GM19238 (cell line): Measurements from ENCODE around the gene PRELP.
"Not testable (repeated sequence)": the region's sequence is repeated elsewhere in the genome, so short reads cannot be mapped to it uniquely, and the experiment has no call there.

Experiments
- DNase-seq: peaks from one replicate; pipeline ENCODE4 v3.0.0; 2011; ENCODE audit warnings: low spot score; ENCODE audit not compliant: insufficient read length

Gene PRELP

DNA sequence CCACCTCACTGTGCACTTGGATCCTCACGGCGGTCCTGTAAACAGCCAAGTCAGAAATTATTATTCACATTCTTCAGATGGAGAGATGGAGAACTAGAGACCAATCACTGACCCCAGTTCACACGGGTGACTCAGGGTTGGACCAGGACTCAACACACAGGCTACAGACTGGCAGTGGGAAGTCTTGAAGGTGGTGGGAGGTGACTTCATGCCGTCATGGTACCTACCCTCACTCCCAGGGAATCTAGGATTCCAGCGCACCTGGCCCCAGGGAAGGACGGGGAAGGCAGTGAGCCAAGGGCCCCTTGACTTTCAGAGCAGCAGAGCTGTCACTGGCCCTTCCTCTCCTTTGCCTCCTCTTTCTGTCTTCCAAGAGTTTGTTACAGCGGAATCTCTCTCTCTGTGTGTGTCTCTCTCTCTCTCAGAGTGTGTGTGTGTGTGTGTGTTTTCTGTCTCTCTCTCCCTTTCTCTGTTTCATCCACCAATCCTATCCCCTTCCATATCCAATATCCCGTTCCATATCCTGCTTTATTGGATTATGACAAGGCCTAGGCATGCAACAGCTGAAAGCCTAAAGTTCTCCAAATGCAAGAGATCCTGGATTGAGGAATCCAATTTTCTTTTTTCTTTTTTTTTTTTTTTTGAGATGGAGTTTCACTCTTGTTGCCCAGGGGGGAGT lies 30.1 kb downstream of the PRELP start:
- no peak for DNase-seq

DNA sequence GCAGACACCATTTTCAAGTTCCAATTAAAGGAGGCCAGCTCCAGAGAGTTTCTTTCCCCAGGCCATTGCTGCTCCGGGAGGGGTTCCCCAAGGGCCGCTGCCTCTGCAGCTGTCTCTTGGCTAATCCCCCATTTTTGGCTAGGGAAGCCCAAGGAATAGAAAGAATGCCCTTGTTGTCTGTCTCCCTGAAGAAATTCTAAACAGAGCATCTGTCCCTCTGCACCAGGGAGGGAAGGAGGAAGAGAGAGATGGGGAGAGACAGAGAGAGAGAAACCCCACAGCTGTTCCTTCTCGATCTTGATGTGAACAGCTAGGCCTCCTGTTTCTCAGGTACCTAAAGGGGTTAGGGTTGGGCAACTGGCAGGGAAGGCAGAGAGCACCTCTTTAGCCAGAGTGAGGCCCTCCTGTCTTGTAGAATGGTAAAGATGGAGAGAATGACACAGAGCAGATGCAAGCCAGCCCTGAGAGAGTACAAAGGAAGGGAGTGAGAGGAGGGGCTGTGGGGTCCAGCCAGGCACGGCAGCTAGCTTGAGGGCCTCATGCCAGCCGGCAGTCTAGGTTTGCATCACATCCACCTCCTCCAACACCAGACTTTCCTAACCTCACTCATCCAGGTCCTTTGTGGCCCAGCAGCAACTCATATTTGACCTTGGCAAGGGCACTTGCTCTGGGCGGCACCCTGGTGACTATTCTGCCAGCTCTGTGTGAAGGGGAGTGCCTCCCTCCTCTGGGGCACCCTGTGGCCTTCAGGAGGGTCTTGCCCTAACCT lies 31.4 kb downstream of the PRELP start:
- no peak for DNase-seq

DNA sequence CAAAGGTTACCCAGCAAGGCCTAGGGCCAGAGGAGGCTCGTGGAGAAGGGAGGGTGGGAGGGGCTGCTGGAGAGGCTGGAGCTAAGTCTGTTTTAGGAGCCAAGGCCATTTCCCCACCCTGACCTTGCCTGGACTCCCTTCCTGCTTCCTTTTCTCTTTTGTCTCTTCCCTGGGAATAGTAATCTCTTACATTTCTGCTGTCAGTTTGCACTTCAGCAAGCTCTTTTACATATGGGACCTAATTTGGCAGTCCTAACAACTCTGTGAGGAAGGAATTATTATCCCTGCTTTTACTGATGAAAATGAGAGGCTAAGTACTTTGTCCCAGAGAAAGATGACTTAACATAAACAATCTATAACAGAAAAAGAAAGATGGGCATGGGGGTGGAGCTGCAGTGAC lies 32.2 kb downstream of the PRELP start:
- no peak for DNase-seq

DNA sequence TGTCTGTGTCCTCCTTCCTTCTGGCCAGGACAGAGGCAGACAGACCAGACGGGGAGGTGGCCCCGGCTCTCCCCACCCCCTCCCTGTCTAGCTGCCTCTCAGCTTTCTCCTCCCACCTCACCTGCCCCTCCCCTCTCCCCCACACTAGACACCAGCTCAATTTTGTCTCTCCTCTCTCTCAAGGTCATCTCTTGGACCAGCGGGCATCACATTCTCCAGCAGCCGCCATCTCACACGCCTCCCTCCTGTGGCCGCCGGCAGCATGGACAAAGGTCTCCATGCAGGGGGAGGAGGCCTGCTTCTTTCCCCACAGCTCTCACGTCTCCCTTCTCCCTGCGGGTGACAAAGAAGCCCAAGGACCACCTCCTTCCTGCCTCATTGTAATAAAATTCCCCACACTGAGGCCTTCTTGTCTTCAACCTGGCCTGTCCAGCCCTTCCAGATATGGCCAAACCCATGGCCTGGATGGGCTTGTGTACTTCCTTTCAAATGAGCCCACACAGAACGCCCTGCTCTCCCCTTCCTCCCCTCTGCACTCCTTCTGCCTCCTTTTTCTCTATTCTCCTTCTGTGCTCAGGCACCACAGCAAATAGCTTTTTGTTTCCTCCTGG lies 33.0 kb downstream of the PRELP start:
- DNase-seq = no peak

DNA sequence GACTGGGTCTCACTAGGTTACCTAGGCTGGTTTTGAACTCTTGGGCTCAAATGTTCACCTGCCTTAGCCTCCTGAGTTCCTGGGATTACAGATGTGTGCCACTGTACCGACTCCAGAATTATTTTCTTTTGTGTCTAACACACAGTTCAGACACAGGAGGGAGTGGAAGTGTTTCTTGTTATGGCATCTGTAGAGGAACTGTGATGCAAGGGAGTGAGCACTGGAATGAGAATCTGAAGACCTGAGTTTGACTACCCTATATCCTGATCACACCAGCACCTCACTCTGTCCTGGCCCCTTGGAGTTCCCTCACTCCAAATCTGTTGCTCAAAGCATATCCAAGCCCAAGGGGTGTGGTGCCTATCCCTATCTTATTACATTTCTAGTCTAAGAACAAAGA lies 33.5 kb downstream of the PRELP start:
- no peak for DNase-seq

DNA sequence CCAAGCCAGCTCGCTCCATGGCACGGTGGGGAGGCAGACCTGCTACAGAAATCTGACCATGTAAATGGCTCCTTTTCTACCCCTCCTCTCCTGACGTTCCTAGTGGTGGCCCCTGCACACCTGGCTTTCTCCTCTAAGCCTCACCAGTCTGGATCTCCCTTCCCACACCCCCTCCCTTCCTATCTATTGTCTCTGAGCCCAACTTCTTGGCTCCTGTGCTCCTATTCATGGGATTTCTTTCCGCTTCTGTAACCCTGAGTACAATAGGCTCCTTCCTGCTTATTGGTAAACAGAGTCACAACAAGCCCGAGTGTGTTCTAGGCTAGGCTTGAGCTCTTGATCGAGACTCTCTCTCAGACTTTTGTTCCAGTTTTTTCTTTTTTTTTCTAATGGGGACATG lies 35.9 kb downstream of the PRELP start:
- no peak for DNase-seq

DNA sequence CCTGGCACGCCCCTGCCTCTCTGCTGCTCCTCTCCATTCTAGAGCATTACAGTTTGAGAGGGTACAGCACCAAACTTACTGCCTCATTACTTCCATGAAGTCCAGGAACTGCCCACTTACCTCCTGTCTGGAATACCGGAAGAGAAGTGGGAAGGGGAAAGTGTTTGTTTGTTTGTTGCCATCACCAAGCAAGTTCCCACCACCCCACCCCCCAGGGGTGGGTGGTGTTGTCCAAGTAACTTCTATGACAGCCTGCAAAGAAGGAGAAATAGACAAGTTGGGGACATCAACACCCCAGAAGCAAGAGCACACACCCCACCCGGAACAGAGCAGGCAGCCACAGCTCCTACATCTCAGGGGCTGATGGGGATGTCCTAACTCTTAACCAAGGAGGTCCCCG lies 36.3 kb downstream of the PRELP start:
- DNase-seq = no peak

DNA sequence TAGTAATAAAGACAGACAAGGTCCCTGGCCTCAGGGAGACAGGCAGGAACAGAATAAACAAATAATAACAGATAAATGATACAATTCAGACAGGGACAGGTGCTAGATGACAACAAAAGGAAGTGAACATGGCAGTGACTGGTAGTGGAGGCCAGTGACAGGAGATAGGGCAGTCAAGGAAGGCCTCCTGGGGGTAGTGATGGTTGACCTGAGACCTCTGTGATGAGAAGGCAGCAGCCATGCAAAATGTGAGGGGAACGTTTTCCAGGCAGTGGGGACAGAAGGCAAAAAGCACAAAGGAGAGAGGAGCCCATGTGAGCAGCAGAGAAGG lies 36.9 kb downstream of the PRELP start:
- DNase-seq = no peak

DNA sequence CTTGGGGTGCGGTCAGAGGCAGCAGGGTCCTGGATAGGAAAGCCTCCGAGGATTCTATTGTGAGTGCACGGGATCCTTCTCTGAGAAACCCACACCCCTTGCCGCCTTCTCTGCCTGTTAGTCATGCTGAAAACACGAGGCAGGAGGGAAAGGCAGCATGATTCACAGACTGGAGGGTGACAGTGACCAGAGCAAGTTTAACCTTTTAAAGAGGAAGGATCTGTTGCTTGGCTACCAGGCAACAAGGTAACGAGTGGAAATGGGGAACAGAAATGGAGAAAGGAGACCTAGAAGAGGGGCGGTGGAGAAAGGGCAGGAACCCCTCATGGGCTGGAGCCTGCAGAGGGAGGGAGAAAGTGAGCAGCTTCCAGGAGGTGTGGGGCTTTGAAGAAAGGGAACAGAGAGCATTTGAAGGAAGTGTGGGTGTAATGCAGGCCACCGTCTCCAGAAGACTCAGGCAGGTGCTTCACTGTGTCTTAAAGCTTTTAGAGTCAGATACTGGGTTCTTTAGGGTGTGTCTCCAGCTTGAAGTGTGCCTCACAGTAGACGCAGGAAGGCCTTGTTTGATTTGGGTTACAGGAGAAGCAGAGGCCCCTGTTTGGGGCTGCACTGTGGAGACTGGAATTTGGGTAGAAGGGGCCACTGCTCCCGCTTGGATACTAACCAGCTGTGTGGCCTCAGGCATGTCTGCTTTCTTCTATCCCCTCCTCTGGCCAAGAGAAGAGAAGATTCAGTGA lies 37.4 kb downstream of the PRELP start:
- no peak for DNase-seq

DNA sequence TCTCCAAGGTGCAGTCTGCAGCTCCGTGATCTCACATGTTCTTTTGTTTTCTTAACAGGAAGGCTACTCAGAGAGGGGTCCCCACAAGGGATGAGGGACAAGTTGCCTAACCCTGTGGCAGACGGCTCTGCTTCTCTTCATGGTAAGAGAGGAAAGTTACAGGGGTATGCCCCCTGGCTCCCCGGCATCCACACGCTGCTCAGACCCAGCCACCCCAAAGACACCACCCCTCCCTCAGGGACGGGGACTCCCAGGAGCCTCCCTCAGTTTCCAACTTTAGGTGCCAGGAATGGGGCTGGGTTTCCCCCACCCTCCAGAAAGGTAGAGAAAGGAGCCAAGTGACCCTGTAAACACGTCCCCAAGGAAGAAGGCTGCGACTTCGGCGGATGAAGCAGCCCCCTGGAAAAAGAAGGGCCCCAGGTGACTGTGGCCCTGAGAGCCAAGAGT lies 38.0 kb downstream of the PRELP start:
- DNase-seq = no peak

DNA sequence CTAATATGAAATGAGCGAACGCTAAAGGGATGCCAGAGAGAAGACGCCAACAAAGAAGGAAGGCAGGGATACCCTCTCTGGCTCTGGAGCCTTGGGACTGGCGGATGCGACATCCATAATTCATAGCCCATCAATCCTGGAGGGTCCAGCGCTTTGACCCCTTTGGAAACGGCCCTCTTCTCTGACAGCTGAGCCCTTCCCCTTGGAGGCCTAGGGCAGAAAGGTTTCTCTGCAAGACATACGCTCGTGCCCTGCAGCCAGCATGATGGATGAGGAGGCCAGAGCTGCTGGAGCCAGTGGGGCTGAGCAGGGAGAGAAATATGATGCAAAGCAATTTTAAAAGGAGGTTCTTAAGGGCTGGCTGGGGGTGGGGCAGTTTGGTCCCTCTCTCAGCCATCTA lies 40.6 kb downstream of the PRELP start:
- no peak for DNase-seq

DNA sequence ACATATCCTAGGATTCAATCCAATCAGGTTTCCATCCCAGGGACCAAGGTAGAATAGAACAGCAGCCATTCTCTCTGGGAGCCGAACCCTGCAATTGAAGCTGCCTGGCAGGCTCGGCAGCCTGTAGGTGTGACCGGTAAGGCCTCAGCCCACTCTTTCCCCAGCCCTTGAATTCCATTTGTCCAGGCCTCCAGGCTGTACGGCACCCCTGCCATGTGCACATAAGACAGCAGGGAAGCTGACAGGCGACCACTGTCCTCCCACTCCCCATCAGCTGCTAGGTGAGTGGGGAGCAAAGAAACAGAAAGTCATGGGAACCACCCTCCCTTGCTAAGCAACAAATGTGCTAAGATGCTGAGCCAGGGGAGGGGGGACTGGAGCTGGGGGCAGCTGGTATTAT lies 41.3 kb downstream of the PRELP start:
- no peak for DNase-seq

DNA sequence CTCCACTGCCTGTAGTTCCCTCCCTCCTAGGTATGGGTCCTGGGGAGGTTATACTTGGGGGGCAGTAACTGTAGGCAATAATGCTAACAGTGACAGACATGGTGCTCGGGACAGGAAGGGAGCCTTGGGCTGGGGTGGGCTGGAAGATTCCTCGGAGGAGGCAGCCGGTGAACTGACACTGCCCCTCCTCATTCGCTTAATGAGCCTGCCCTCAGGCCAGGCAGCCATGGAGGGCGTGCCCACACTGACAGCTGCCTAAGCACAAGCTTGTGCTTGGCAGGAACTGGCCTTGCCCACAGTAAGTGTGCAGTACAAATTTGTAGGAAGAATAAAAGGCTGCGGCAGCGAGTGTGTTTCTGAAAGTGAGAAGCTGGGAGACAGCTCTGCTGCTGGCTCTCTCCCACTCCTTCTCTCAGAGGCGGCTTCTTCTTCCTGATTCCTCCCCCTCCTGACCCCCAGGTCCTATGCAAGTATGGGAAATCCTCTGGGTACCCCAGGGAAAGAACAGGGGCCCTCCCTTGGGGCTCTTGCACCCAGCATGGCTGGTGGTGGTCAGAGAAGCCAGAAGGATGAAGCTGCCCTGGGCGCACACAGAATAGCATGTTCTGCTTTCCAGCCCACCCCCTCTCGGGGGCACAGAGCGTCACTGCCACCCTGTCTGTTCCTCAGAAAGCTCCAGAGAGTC lies 42.0 kb downstream of the PRELP start:
- DNase-seq = no peak

DNA sequence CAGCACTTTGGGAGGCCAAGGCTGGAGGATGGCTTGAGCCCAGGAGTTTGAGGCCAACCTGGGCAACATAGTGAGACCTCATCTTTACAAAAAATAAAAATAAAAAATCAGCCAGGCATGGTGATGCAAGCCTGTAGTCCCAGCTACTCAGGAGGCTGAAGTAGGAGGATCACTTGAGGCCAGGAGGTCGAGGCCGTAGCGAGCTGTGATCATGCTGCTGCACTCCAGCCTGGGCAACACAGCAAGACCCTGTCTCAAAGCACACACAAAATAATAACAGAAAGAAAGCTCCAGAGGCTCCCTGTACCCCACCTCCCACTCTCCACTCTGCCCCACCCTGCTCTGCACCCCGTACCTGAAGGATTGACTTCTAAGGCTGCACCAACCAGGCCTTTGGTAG lies 42.5 kb downstream of the PRELP start:
- not testable (repeated sequence) for DNase-seq

DNA sequence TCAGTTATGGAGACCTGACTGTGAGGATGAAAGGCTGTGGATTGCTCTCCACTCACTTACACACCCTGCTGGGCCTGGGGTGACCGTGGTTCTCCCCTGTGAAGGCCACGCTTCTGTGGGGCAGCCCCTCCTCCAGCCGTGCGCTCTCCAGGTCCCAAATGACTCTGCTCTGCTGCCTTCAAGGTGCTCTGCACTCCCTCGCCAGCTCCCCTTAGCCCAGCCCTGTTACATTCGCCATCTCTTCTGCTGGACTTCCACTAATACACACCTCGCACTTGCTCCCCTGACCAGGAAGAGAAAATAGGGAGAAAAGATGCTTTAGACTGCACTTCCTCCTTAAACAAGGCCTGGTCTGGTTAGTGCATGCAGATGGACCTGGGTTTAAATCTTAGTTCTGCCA lies 42.9 kb downstream of the PRELP start:
- no peak for DNase-seq

DNA sequence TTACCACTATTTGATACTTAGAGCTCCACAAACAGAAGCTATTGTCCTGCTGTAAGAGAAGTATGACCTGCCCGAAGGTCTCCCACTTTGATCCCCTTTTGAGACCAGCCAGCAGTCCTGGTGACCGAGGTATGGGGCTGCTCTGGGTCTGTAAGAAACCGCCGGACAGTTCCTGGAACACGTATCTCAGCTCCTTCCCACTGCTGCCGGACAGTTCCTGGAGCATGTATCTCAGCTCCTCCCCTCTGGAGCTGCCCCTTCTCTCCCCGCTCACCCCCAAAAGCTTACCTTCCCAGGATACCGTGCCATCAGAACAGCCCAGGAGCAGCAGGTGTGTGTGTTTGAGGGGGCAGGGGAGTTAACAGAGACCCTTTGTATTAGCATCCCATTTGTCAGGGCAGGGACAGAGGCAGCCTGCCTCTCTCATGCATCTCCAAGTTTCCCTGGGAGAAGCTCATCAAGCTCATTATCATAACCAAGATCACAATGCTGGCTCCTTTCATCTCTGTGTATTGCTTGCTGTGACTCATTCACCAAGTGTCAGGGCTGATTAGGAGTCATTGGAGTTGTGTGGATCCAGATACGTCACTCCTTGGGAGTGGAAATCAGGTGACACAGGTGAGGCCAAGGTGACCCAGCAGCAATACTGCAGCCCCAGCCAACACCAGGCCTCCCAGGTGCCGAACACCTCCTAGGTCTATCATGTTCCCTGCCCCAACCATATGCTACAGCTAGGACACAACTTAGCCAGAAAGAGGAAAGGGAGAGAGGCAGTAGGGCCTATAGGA lies 43.6 kb downstream of the PRELP start:
- no peak for DNase-seq

DNA sequence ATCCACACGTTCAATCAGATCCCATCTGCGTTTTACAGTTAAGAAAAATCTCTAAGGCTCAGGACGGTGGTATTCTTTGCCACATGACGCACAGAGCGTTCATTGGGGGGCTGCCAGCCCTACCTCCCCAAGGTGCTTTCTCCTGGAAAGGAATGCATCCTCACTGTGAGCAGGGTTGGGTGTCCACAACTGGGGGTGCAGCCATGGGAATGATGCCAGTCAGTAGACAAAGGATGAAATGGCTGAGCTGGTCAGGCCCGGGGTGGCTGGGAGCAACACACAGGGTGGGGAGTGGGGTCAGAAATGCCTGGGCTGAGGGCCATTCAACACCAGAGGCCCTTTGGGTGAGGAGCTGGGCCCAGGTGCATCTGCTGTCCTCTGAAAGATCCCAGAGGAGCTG lies 44.3 kb downstream of the PRELP start:
- no peak for DNase-seq

DNA sequence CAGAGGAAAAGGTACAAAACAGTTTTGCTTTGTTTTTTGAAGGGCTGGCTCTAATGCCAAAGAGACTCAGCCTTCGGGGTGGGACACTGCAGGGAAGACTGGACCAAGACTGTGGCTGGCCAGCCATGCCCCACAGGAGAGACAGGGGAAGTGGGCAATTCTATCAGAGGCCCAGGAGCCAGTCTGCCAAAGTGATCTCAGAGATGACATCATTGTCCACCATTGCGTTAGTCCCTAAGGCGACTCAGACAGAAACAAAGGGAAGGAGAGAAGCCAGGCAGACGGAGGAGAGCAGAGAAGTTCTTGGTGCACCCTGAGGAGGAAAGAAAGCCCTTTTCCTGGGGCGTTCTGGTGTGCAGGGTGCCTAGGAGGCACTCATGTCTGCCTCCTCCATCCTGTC lies 44.7 kb downstream of the PRELP start:
- no peak for DNase-seq

DNA sequence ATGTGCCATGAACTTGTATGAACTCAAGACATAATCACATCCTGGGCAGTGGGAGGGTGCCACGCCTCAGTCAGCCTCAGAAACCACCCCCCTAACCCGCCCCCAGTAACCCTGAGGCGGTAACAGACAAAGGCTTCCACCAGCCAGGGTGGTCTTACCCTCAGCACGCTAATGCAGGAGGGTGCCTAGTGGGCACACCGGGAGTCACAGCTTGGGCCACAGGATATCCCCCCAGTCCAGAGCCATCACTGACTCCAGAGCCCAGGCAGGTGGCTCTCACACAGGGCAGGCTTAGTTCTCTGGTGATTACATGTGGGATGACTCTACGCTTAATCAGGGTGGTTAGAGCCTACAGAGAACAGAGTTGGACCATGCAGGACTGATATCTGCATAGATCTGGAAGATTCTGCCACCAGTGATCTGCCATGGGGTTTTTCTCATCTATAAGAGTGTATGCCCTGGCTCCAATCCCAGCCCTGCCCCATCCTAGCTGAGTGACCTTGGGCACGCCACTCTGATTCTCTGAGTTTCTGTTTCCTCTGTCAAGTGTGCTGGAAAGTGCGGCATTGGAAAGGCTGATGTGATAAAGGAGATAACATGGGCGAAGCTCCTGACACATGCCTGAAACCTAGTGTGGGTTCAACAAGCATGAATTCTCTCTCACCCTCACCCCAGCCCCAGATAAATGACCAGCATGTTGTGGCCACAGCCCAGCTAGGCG lies 45.6 kb downstream of the PRELP start:
- no peak for DNase-seq

DNA sequence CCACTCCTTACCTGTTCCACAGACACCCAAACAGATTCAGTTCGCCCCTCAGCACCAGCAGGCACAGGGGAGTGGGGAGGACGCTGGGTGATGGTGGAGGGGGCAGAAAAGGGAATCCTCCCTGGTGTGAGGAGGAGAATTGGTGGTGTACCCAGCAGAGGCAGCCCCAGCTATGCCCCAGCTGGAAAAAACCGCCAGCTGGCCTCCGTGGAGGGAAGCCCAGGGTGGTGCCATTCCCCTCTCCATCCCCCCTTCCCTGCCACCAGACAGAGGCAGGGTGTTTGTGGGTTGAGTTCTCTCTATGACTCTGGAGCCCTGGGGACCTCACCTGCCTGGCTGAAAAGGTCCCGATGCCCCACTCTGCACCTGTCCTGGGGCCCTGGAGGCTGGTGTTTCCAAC lies 46.2 kb downstream of the PRELP start:
- no peak for DNase-seq
